Psoas muscle (tissue), 8 donors: Measurements from ENCODE around the gene TUBB3. TPM values are rescaled to one million over a fixed set of nuclear protein-coding genes. Genes with fewer than 3 reads are reported as not detected.

ENCODE experiments used
- ATAC-seq, 4 donors: fragments of 200-7000 bp; cut with Tn5 transposase; one replicate each; pipeline ENCODE4 v1.9.1; 2020; ENCODE audit warnings: moderate library complexity in 3 of 4, mild to moderate bottlenecking in 2 of 4
- DNase-seq, 2 donors: peaks; one replicate each; pipeline ENCODE4 v3.0.0-alpha.2; 2020
- H3K27ac ChIP-seq: fragments of 200-600 bp; one replicate; pipeline ENCODE4 v1.8.0; 2022
- H3K27me3 ChIP-seq, 3 donors: fragments of 200-600 bp in 1 of 3; one replicate each; pipeline versions ENCODE4 v1.6.1 to v1.8.0; 2013 to 2022; ENCODE audit warnings: low read length in 2 of 3, mild to moderate bottlenecking in 2 of 3, moderate library complexity in 1 of 3; ENCODE audit not compliant: insufficient read depth in 3 of 3
- H3K36me3 ChIP-seq, 2 donors: fragments of 200-600 bp in 1 of 2; one replicate each; pipeline versions ENCODE4 v1.6.1 to v1.8.0; 2013 to 2022; ENCODE audit warnings: low read depth in 1 of 2, mild to moderate bottlenecking in 1 of 2, moderate library complexity in 1 of 2; ENCODE audit not compliant: insufficient read depth in 1 of 2
- H3K4me1 ChIP-seq: fragments of 200-600 bp; one replicate; pipeline ENCODE4 v1.8.0; 2022
- H3K4me3 ChIP-seq: fragments of 200-600 bp; one replicate; pipeline ENCODE4 v1.8.0; 2022; ENCODE audit warnings: mild to moderate bottlenecking
- H3K9me3 ChIP-seq: fragments of 200-600 bp; one replicate; pipeline ENCODE4 v1.8.0; 2022
- WGBS, 3 donors: extraction: QIAGEN DNeasy Blood & Tissue Kit; methylation state at CpG; one replicate each; pipeline versions ENCODE4 v1.1.6 to v1.1.7; 2013; 5-methylcytosine and 5-hydroxymethylcytosine counted together
- intact Hi-C, 2 donors: fragments of 100-400 bp; cut with DNase I; formaldehyde crosslinking; loops; one replicate each; pipeline versions ENCODE4 v1.11.0 to v1.14.2; 2022
- polyA plus RNA-seq, 3 donors: library from polyadenylated mRNA; stranded (reverse); fragments of 200-250 nt; gene quantifications; one replicate each; pipeline ENCODE4 v1.2.3, GENCODE V29; 2013
- total RNA-seq, 4 donors: library from RNA; stranded (reverse); fragmentation: NEBNext Ultra II Directional in 2 of 4; extraction: Animal tissue kit (Norgen Biotek cat#: 25700) in 2 of 4; gene quantifications; one replicate each; pipeline versions ENCODE4 v1.2.1 to v1.2.4, GENCODE V29; 2021 to 2023
- TF ChIP-seq, protein P1 (sequence below): fragments of 200-600 bp; IDR thresholded peaks from one replicate; pipeline ENCODE4 v1.8.0; 2022; ENCODE audit warnings: antibody characterized with exemption
- donor health status: healthy with polysubstance abuse.
- donor health status: DM: no; HTN: no; CAD: no; lungs with moderate emphysema.
- donor health status: Bipolar disorder and iron deficiency.
- donor health status: healthy.
- donor health status: DM: yes; HTN: yes; CAD: no.
- donor health status: DM: no; HTN: no; CAD: no.
- donor health status: DM: no; HTN: no; CAD: no.
- donor health status: DM: yes; HTN: yes; CAD: no.

TUBB3 gene
- total and polyA plus RNA-seq, 7 donors = 0.17 to 2.4 (median 0.47) TPM; not detected in 2

DNA sequence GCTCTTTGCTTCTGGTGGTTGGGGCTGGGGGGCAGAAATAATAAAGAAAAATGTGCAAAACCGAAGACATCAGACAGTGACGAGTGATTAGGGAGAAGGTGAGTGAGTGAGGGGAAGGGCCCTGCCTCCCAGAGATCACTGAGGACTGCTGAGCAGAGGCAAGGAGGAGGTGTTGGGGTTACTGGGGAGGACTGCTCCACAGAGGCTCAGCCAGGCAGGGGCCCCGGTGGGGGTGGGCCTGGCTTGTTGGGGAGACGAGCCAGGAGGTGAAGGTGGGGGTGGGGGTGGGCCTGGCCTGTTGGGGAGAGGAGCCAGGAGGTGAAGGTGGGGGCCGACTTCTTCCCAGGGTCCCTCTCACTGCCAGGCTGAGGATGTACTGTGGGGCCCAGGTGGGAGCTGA, 23.4 kb downstream of the TUBB3 start:
- Histone ChIP-seq H3K36me3 (no peaks in the 10 kb centered on the region), H3K4me3 (no peak overlapping the region), H3K27ac (no peak overlapping the region), H3K27me3 (peaks cover 0 to 15% (median 0%) of the 10 kb centered on the region in 3 donors), H3K9me3 (no peaks in the 10 kb centered on the region), H3K4me1 (peaks cover 3% of the 10 kb centered on the region)
- no peak for ATAC-seq
- WGBS, 3 donors = 59 to 87% (median 82%) methylated on average over 5 of the region's 5 CpGs
- TF ChIP-seq, protein P1, sequence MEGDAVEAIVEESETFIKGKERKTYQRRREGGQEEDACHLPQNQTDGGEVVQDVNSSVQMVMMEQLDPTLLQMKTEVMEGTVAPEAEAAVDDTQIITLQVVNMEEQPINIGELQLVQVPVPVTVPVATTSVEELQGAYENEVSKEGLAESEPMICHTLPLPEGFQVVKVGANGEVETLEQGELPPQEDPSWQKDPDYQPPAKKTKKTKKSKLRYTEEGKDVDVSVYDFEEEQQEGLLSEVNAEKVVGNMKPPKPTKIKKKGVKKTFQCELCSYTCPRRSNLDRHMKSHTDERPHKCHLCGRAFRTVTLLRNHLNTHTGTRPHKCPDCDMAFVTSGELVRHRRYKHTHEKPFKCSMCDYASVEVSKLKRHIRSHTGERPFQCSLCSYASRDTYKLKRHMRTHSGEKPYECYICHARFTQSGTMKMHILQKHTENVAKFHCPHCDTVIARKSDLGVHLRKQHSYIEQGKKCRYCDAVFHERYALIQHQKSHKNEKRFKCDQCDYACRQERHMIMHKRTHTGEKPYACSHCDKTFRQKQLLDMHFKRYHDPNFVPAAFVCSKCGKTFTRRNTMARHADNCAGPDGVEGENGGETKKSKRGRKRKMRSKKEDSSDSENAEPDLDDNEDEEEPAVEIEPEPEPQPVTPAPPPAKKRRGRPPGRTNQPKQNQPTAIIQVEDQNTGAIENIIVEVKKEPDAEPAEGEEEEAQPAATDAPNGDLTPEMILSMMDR = no peak
- intact Hi-C loops = no loop called here
- no peak for DNase-seq

DNA sequence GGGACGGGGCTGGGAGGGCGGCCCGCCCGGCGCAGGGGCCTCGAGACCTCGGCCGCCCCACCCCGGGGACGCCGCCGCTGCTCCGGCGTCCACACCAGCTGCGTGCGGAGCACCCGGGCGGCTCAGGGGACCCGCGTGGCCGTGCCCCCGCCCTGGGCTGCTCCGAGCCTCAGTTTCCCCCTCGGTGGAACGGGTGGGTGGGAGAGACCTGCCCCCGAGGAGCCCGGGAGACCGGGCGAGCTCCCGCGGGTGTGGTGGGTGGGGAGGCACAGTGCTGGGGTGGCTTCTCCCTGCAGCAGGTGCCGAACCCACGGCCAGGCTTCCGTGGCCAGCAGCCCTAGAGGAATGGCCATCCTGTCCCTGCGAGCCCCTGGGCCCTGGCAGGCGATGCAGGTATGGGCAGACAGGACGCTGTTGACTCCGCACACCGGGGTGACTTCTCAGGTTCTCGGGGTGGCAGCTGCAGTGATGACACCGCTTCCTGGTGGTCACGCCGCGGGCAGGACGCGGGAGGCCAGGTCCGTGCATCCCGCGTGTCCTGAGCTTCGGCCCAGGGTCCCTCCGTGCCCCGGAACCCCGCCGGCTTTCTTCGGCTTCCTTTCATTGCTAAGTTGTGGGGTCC, 26.1 kb downstream of the TUBB3 start:
- Histone ChIP-seq H3K36me3 (no peaks in the 10 kb centered on the region), H3K4me1 (peaks cover 3% of the 10 kb centered on the region), H3K9me3 (no peaks in the 10 kb centered on the region), H3K27ac (no peak overlapping the region), H3K4me3 (peak overlapping the region; percentile 68), H3K27me3 (peaks cover 0 to 4% (median 0%) of the 10 kb centered on the region in 3 donors)
- no peak for DNase-seq
- intact Hi-C loops = loop anchor here in 1 of 2 donors (2.0 kb wide), 1 partner anchor 70 kb away; the partner anchor contains the start of gene DBNDD1
- TF ChIP-seq, protein P1 = no peak
- ATAC-seq = no peak
- 16 to 37% (median 34%) methylated on average over 27 to 55 of the region's 55 CpGs for WGBS, 3 donors

DNA sequence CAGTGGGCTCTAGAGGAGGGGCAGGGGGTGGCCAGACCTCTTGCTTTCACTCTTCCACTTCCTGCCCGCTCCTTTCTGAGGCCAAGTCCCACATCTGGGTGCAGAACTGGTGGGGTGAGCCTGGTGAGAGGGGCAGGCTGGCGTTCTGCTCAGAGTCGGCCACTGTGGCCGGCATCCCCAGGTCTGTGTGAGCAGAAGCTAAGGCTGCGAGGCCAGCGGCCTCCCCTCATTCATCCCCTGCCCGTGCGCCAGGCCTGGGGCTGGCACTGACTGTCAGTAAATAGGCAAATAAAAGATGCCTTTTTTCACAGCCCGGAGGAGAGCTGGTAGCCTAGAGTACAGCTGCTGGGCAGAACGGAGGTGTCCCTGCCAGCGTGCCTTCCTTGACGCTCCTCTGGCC, 26.6 kb downstream of the TUBB3 start:
- no peak for ATAC-seq
- Histone ChIP-seq H3K27ac (no peak overlapping the region), H3K9me3 (no peaks in the 10 kb centered on the region), H3K27me3 (peaks cover 0 to 4% (median 0%) of the 10 kb centered on the region in 3 donors), H3K4me3 (peak overlapping the region; percentile 68), H3K36me3 (no peaks in the 10 kb centered on the region), H3K4me1 (peaks cover 3% of the 10 kb centered on the region)
- TF ChIP-seq, protein P1 = no peak
- intact Hi-C loops = loop anchor here in 1 of 2 donors (2.0 kb wide), 1 partner anchor 69 kb away; the partner anchor contains the start of gene DBNDD1
- DNase-seq = no peak
- WGBS, 3 donors = 66 to 79% (median 68%) methylated on average over 12 of the region's 12 CpGs

DNA sequence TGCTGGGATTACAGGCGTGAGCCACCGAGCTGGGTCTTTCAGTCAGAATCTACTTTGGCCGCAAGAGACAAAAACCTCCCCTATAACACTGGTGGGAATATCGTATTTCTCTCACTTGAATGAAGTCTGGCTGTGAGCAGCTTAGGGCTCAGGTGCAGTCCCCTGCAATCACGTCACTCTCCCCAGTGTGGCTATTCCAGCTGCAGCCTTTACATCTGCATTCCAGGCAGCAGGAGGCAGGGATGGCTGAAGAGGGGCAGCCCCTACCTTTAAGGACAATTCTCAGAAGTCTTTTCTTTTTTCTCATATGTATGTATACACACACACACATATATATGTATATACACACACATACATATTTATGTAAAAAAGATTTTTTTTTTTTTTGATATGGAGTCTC, 28.4 kb downstream of the TUBB3 start:
- TF ChIP-seq, protein P1 = no peak
- DNase-seq (no peak), ATAC-seq (no peak)
- 66 to 79% (median 78%) methylated on average over 5 of the region's 5 CpGs for WGBS, 3 donors
- intact Hi-C loops = no loop called here
- H3K4me3 ChIP-seq = no peak overlapping the region
- no peak overlapping the region for H3K27ac ChIP-seq
- no peaks in the 10 kb centered on the region for H3K27me3 ChIP-seq
- H3K9me3 ChIP-seq = no peaks in the 10 kb centered on the region
- H3K36me3 ChIP-seq = peaks cover 0 to 11% of the 10 kb centered on the region in 2 donors
- H3K4me1 ChIP-seq = peaks cover 3% of the 10 kb centered on the region

DNA sequence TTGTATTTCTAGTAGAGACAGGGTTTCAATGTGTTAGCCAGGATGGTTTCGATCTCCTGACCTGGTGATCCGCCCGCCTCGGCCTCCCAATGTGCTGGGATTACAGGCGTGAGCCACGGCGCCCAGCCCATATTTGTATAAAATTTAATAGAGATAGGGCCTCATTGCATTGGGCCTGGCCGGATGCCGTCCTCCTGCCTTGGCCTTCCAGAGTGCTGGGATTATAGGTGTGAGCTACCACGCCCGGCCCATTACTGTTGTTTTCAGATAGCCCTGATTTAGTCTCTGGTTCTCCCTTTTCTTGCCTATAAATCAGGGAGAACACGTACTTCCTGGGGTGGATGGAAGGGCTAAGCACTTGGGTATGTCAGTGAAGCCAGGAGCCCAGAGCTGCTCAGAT, 28.9 kb downstream of the TUBB3 start:
- peaks cover 0 to 17% of the 10 kb centered on the region in 2 donors for H3K36me3 ChIP-seq
- TF ChIP-seq, protein P1 = no peak
- ATAC-seq (no peak), DNase-seq (no peak)
- no peaks in the 10 kb centered on the region for H3K9me3 ChIP-seq
- intact Hi-C loops = no loop called here
- no peak overlapping the region for H3K27ac ChIP-seq
- WGBS, 3 donors = 95 to 98% (median 95%) methylated on average over 10 to 12 of the region's 12 CpGs
- H3K4me1 ChIP-seq = peaks cover 3% of the 10 kb centered on the region
- H3K4me3 ChIP-seq = no peak overlapping the region
- no peaks in the 10 kb centered on the region for H3K27me3 ChIP-seq
